ENCODE data around the gene PIP4K2B.
"Not testable (repeated sequence)": the region's sequence is repeated elsewhere in the genome, so short reads cannot be mapped to it uniquely, and the experiment has no call there.

PIP4K2B gene

DNA sequence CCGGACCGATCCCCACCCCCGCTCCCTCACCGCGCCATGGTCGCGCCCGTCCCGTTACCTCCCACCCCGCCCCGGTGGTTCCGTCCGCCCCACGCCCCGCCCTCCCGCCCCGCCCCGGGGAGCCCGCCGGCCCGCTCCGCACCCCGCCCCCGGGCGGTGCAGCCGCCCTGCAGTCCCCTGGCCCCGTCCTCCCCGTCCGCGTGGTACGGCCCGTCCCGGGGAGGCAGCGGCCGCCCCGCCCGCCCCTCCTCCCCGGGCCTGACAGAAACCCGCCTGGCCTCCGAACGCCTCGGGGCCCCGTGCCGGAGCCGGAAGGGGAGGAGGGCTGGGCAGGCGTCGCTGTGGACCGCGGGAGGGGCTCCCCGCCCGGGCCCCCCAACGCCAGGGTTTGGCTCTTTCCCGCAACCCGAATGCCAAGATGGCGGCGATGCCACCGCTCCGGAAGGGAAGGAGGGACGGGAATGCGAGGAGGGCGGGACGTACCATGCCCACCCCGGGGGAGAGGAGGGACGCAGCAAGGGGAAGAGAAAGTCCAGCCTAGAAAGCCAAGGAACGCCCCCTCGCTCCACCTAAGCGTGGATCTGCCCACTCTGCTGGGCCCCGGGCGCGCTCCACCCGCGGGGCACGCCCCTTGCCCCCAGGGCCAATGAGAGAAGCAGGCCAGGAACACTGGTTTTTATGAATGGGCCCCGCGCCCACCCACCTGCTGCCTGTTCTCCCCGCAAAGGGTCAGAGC is at the start of gene PIP4K2B:
Gene PIP4K2B (minus strand): TSS at position 56 of the 736 bp plus-strand sequence. CDS start 132 bp downstream, outside the sequence.
- DNase-seq = peak; percentile 97

GRCh38 chr17:38848557-38848891 is 49.2 kb upstream of the PIP4K2B start:
- DNase-seq = no peak

- DNase-seq = no peak
Measured at GRCh38 chr17:38844261-38844757, 45.0 kb upstream of the PIP4K2B start.

- no peak for DNase-seq
Measured at GRCh38 chr17:38825762-38826247, 26.4 kb upstream of the PIP4K2B start.

DNA sequence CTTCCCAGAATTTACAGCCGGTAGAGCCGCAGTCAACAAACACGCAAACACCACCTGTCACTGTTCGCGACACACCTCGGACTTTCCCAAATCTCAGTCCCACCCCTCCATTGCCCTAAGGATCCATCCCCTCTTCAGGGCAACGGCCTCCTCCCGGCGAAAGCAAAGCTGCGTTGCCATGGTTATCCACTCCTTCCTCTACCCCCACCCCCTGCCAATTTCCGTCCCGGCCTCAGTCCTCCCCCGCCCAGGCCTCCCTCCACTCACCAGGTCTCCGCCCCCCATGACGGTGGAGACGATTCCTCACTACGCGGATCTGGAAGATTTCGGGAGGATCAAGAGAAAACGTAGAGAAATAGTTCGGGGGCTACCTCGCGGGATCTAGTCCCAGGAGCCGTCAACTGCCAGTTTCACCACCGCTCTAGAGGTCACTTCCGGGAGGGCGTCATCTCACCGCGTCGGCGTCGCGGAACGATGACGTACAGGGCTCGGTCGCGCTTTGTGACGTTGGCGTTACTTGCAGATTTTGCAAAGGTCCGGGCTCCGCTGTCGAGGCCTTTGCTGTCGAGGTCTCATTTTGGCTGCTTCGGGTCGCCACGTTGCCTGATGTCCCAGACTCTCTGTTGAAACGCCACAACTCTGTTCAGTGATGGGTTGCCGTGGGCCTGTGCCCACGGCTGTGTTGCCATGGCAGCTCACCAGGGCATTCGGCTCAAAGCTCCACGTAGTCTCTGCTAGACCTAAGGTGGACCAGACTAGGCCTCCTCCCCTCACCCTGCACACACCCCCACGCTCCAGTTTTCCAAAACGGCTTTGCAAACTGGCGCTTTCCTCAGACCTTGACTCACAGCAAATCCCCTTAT is 25.8 kb upstream of the PIP4K2B start, which contains the start of gene CWC25:
Gene CWC25 (minus strand): TSS at position 423 of the 863 bp plus-strand sequence. CDS start 138 bp downstream, at position 285.
- DNase-seq = peak; percentile 93

GRCh38 chr17:38815576-38816193 is 16.3 kb upstream of the PIP4K2B start:
- DNase-seq = no peak

GRCh38 chr17:38809828-38810227 is 10.5 kb upstream of the PIP4K2B start:
- no peak for DNase-seq

DNA sequence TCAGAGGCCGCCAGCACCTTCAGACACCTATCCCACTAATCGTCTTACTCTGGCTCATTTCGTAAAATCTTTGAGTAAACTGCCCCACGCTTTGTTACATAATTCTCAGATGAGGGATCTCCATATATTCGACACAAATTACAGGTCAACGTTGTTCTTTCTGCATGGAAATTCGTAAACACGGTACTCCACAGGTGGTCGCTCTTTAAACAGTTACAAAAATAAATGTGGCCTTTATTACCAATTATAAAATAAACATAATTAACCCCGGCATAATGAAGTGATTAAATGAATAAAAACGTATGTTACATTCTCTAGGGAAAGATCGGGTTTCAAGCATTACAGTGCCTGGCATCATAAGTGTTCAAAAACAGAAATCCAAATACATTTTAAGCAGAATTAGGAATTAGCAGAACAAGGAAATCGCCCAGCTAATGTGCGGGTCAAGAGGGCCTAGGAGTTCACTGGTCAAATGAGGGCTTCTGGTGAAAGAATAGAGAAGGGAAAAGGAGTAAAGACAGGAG is 943 bp upstream of the PIP4K2B start:
- DNase-seq = peak; percentile 9

DNA sequence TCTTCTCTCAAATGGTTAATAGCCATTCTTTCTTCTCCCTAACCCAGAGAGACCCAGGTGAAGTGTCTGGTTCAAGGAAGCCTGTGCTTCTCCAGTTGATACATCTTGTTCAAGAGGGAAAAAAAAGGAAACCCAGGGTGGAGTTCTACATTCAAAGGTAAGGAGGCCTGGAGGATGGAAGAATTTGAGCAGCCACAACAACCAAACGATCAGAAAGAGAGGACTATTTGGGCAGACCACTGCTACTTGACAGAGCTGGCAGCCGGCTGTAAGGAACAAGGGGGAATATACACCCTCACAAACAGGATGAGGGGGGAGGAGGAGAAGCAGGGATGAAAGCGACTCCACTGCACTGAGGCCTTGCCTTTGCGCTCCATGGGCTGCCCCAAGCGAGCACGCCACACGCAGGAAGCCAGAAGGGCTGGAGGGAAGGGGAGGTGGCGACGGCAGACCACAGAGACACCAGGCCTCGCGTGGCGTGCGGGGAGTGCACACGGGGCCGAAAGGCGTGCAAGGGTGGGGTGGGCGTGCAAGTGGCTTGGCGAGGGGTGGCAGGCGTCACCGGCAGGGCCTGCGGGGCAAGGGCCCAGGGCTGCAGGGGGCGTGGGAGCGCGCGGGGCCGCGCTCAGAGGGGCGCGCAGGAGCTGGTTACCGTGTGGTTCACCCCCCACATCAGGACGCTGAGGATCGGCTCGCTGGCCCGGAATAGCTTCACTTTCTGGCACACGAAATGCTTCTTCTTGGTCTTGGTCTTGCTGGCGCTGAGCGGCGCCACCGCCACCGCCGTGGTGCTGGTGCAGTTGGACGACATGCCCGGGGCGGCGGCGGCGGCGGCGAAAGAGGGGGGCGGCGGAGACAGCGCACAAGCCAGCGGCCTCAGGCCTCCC is 499 bp downstream of the PIP4K2B start:
- DNase-seq = no peak

- no peak for DNase-seq
Measured at GRCh38 chr17:38797828-38798227, 1.5 kb downstream of the PIP4K2B start.

GRCh38 chr17:38797158-38797490 is 2.2 kb downstream of the PIP4K2B start:
- DNase-seq = no peak

GRCh38 chr17:38796451-38797157 is 2.8 kb downstream of the PIP4K2B start:
- DNase-seq = no peak

- DNase-seq = no peak
Measured at GRCh38 chr17:38794221-38794620, 5.1 kb downstream of the PIP4K2B start.

DNA sequence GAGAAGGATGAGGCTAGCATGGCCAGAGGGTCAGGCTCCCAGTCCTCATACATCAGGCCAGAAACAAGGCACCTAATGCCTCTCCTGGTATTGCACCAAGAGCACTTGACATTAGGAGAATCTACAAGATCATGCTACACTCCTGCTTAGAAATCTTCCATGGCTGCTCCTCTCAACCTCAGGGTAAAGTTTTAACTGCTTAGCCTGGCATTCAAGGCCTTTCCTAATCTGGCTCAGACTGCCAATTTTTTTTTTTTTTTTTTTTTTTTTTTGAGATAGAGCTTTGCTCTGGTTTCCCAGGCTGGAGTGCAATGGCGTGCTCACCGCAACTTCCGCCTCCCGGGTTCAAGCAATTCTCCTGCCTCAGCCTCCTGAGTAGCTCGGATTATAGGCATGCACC is 8.2 kb downstream of the PIP4K2B start:
- no peak for DNase-seq

- not testable (repeated sequence) for DNase-seq
Measured at GRCh38 chr17:38790148-38790707, 9.1 kb downstream of the PIP4K2B start.

DNA sequence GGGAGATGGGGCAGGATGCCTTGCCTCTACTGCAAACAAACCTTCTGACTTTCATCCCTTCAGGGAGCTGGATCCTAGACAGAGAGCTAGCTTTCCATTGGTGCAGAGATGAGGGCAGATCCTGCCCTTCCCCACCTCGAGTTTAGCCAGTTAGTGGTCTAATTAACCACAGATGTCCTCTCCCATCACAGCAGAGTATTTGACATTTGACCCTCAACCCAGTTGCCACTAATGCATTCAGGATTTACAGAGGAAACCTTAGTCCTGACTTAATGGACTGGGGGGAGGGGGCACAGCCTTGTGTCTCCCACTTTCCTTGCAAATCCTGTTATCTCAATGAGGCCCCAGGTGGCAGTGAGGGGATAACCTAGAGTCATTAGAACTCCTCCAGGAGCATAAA is 10.2 kb downstream of the PIP4K2B start:
- no peak for DNase-seq

- DNase-seq = not testable (repeated sequence)
Measured at GRCh38 chr17:38787999-38788398, 11.4 kb downstream of the PIP4K2B start.

DNA sequence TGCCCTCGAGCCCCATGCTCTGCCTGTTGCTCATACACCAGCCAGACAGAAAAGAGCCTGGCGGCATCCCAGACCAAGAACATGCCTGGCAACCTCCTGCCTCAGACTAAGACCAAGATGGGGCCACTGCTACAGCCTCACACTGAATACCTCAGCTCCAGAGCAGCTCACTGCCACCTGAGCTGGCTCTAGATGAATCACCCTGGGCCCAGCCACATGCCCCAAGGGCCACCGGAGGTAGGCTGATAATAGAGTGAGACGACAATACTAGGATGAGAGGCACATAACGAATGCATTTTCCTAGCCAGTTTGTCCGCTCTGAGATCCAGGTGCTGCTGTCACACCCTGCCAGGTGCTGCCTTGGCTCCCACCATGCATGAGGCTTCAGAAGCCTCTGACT is 13.0 kb downstream of the PIP4K2B start:
- no peak for DNase-seq

- no peak for DNase-seq
Measured at GRCh38 chr17:38783227-38783626, 16.1 kb downstream of the PIP4K2B start.

- DNase-seq = no peak
Measured at GRCh38 chr17:38779965-38780752, 19.2 kb downstream of the PIP4K2B start.
